IMR-90 (cell line): Measurements from ENCODE around the gene CTXN3. TPM values are rescaled to one million over a fixed set of nuclear protein-coding genes. Genes with fewer than 3 reads are reported as not detected.

ENCODE experiments used
- ATAC-seq: fragments of 200-7000 bp; cut with Tn5 transposase; 2 replicates; pipeline ENCODE4 v1.9.1; 2020; ENCODE audit warnings: low read depth, mild to moderate bottlenecking, moderate library complexity
- BruUV-seq: library from RNA; stranded (reverse); fragments of 400-500 nt; replicated peaks from 2 replicates; lab custom pipeline; 2021; lab: Mats Ljungman, UMichigan
- CTCF ChIA-PET: fragments of 300-600 bp; formaldehyde crosslinking; extraction: SDS; loops from one replicate; lab custom pipeline; 2021; ENCODE audit warnings: antibody characterized with exemption; lab: Yijun Ruan, JAX
- POLR2A ChIA-PET: fragments of 300-600 bp; sonication (Branson Sonifier 250); formaldehyde crosslinking; loops from one replicate; lab custom pipeline; 2022; ENCODE audit warnings: antibody characterized with exemption; ENCODE audit not compliant: unreplicated experiment; lab: Charles Lee
- DNase-seq: peaks from one replicate; pipeline ENCODE4 v3.0.0; 2013
- H2AFZ ChIP-seq: replicated peaks from 2 replicates; pipeline ENCODE3; 2013; ENCODE audit warnings: low read length, mild to moderate bottlenecking; ENCODE audit not compliant: poor library complexity
- H2AK5ac ChIP-seq: 2 replicates; pipeline ENCODE4 v1.6.1; 2013; ENCODE audit warnings: low read depth, low read length, inconsistent platforms
- H2AK9ac ChIP-seq: replicated peaks from 2 replicates; pipeline ENCODE3; 2013; ENCODE audit warnings: mild to moderate bottlenecking, low read depth, low read length, moderate library complexity; ENCODE audit not compliant: poor library complexity
- H2BK120ac ChIP-seq: 2 replicates; pipeline ENCODE4 v1.6.1; 2013; ENCODE audit warnings: low read depth, low read length, inconsistent platforms
- H2BK15ac ChIP-seq: 3 replicates; pipeline ENCODE4 v1.6.1; 2013; ENCODE audit warnings: low read depth, low read length, inconsistent platforms
- H2BK20ac ChIP-seq: 2 replicates; pipeline ENCODE4 v1.6.1; 2013; ENCODE audit warnings: low read depth, mild to moderate bottlenecking, inconsistent platforms, low read length, moderate library complexity
- H2BK5ac ChIP-seq: 2 replicates; pipeline ENCODE4 v1.6.1; 2013; ENCODE audit warnings: mild to moderate bottlenecking, low read depth, low read length, inconsistent platforms; ENCODE audit not compliant: poor library complexity, severe bottlenecking
- H3K14ac ChIP-seq: replicated peaks from 2 replicates; pipeline ENCODE4 v1.6.1; 2013; ENCODE audit warnings: low read depth, low read length, inconsistent platforms
- H3K18ac ChIP-seq: 2 replicates; pipeline ENCODE4 v1.6.1; 2013; ENCODE audit warnings: low read depth, low read length, control low read depth
- H3K23ac ChIP-seq: 2 replicates; pipeline ENCODE4 v1.6.1; 2013; ENCODE audit warnings: low read depth, low read length, inconsistent platforms
- H3K27ac ChIP-seq: 2 replicates; pipeline ENCODE4 v1.5.1; 2013; ENCODE audit warnings: mild to moderate bottlenecking, control low read depth, low read length; ENCODE audit not compliant: insufficient read depth
- H3K27me3 ChIP-seq: 2 replicates; pipeline ENCODE4 v1.6.1; 2013; ENCODE audit warnings: low read length; ENCODE audit not compliant: control insufficient read depth, insufficient read depth
- H3K36me3 ChIP-seq: 2 replicates; pipeline ENCODE4 v1.6.1; 2013; ENCODE audit warnings: low read length, mixed read lengths; ENCODE audit not compliant: control insufficient read depth, insufficient read depth
- H3K4ac ChIP-seq: 2 replicates; pipeline ENCODE4 v1.6.1; 2013; ENCODE audit warnings: low read depth, low read length, inconsistent platforms
- H3K4me1 ChIP-seq: 2 replicates; pipeline ENCODE4 v1.6.1; 2013; ENCODE audit warnings: low read length, mixed read lengths; ENCODE audit not compliant: control insufficient read depth, insufficient read depth
- H3K4me2 ChIP-seq: 2 replicates; pipeline ENCODE4 v1.6.1; 2013; ENCODE audit warnings: low read depth, mild to moderate bottlenecking, control low read depth, low read length, moderate library complexity
- H3K4me3 ChIP-seq: 2 replicates; pipeline ENCODE4 v1.5.1; 2013; ENCODE audit warnings: low read depth, mild to moderate bottlenecking, control low read depth, low read length, moderate library complexity; ENCODE audit not compliant: insufficient read depth
- H3K56ac ChIP-seq: 2 replicates; pipeline ENCODE4 v1.6.1; 2013; ENCODE audit warnings: low read length, inconsistent platforms; ENCODE audit not compliant: insufficient read depth; ENCODE audit errors: extremely low read depth
- H3K79me1 ChIP-seq, 2 experiments: 2 replicates each; pipeline ENCODE4 v1.6.1; 2013; ENCODE audit warnings: low read length in 2 of 2, inconsistent platforms in 1 of 2, low read depth in 1 of 2
- H3K9ac ChIP-seq: 2 replicates; pipeline ENCODE4 v1.6.1; 2013; ENCODE audit warnings: low read depth, low read length, control low read depth
- H3K9me1 ChIP-seq: 2 replicates; pipeline ENCODE4 v1.6.1; 2013; ENCODE audit warnings: low read length, inconsistent platforms; ENCODE audit not compliant: insufficient read depth
- H3K9me3 ChIP-seq: 2 replicates; pipeline ENCODE4 v1.6.1; 2013; ENCODE audit warnings: low read length; ENCODE audit not compliant: control insufficient read depth, insufficient read depth
- H4K20me1 ChIP-seq: 2 replicates; pipeline ENCODE4 v1.6.1; 2013; ENCODE audit warnings: low read length, inconsistent platforms; ENCODE audit not compliant: insufficient read depth
- H4K5ac ChIP-seq: 2 replicates; pipeline ENCODE4 v1.6.1; 2013; ENCODE audit warnings: mild to moderate bottlenecking, low read depth, low read length, control low read depth
- H4K8ac ChIP-seq, 2 experiments: 2 replicates each; pipeline ENCODE4 v1.6.1; 2013; ENCODE audit warnings: low read depth in 2 of 2, low read length in 2 of 2, control low read depth in 1 of 2, inconsistent platforms in 1 of 2
- H4K91ac ChIP-seq: 2 replicates; pipeline ENCODE4 v1.6.1; 2013; ENCODE audit warnings: low read depth, low read length, inconsistent platforms; ENCODE audit not compliant: insufficient read depth
- BHLHE40 ChIP-seq: fragments of 150-350 bp; IDR thresholded peaks from 2 replicates; pipeline ENCODE4 v1.6.1; 2016; ENCODE audit warnings: mild to moderate bottlenecking, low read depth, low read length
- MXI1 ChIP-seq: IDR thresholded peaks from 2 replicates; pipeline ENCODE4 v1.6.1; 2012; ENCODE audit warnings: low read depth, mild to moderate bottlenecking, low read length, moderate library complexity, borderline replicate concordance
- SMC3 ChIP-seq: fragments of 150-350 bp; IDR thresholded peaks from 2 replicates; pipeline ENCODE4 v1.6.1; 2016; ENCODE audit warnings: low read depth, mild to moderate bottlenecking, antibody characterized with exemption, low read length, moderate library complexity
- dilution Hi-C: fragments of 300-500 bp; cut with HindIII; formaldehyde crosslinking; loops from one replicate; pipeline ENCODE4 v1.14.3; 2018; ENCODE audit warnings: low sequenced_read_pairs; ENCODE audit not compliant: unreplicated experiment
- in situ Hi-C: fragments of 300-500 bp; cut with MboI; formaldehyde crosslinking; loops from 3 replicates; pipeline ENCODE4 v1.14.3; 2019; ENCODE audit warnings: low sequenced_read_pairs, inconsistent platforms, mixed read lengths
- intact Hi-C: fragments of 100-400 bp; cut with micrococcal nuclease; formaldehyde crosslinking; loops from 2 replicates; pipeline ENCODE4 v1.10.0; 2022
- polyA plus RNA-seq, 3 experiments: library from polyadenylated mRNA; depleted of rRNA; stranded (reverse); fragments of >200 nt; gene quantifications; 2 replicates each; pipeline ENCODE4 v1.2.3, GENCODE V29; 2012; ENCODE audit warnings: low replicate concordance in 1 of 3
- total RNA-seq: library from RNA; depleted of rRNA; stranded (reverse); fragments of >200 nt; gene quantifications from 2 replicates; pipeline ENCODE4 v1.2.3, GENCODE V29; 2012

The CTXN3 gene
- total and polyA plus RNA-seq, 2 of the 4 experiments (the other 2 are of a cell fraction) = not detected

GRCh38 chr5:127695346-127695745 lies 46.5 kb downstream of the CTXN3 start:
- Histone ChIP-seq H2BK15ac (0 out of 3 replicates have a peak overlapping the region, but pooled peaks have one; percentile 11), H3K9ac (no peak overlapping the region), H2AK5ac (no peak overlapping the region), H2BK20ac (no peak overlapping the region), H2AK9ac (no peak overlapping the region), H3K36me3 (no peaks in the 10 kb centered on the region), H3K23ac (no peak overlapping the region), H3K4me2 (no peak overlapping the region), H3K79me1 (no peaks in the 10 kb centered on the region), H3K9me1 (no peaks in the 10 kb centered on the region), H3K27me3 (no peaks in the 10 kb centered on the region), H3K18ac (no peak overlapping the region), H2AFZ (no peak overlapping the region), H4K8ac (no peak overlapping the region), H3K14ac (no peak overlapping the region), H2BK120ac (no peak overlapping the region), H4K5ac (no peak overlapping the region), H3K56ac (no peak overlapping the region), H3K27ac (no peak overlapping the region), H3K4ac (no peak overlapping the region), H3K9me3 (no peaks in the 10 kb centered on the region), H2BK5ac (no peak overlapping the region), H3K4me1 (peaks cover 6% of the 10 kb centered on the region; the same call in 1 of the 2 replicates), H4K91ac (no peak overlapping the region), H4K20me1 (no peaks in the 10 kb centered on the region), H3K4me3 (no peak overlapping the region)
- no peak for ATAC-seq
- TF ChIP-seq SMC3 (no peak), MXI1 (no peak), BHLHE40 (no peak)
- DNase-seq = no peak
- dilution Hi-C loops = no loop called here
- intact Hi-C loops = no loop called here
- no TSS peak for BruUV-seq
- POLR2A ChIA-PET = no interaction called here
- in situ Hi-C loops = no loop called here
- CTCF ChIA-PET = interaction anchor here (0.7 kb wide), 1 partner anchor 37 kb away, joined by 3 read pairs; no protein-coding TSS in a partner anchor
